ENCODE data around the gene FAM89B.

FAM89B gene

GRCh38 chr11:65585396-65586246 lies 13.3 kb downstream of the FAM89B start:
- H3K27me3 ChIP-seq (ENCODE audit: insufficient read depth, poor library complexity, severe bottlenecking): no peaks in the 10 kb centered on the region
- peak; percentile 58 for DNase-seq (ENCODE audit: low spot score)
- no peak overlapping the region for H3K4me3 ChIP-seq (ENCODE audit: severe bottlenecking)
- H3K36me3 ChIP-seq (ENCODE audit: low read depth): peaks cover 46% of the 10 kb centered on the region
- no peaks in the 10 kb centered on the region for H3K4me1 ChIP-seq (ENCODE audit: insufficient read depth, poor library complexity, severe bottlenecking)
- no peak for ATAC-seq (ENCODE audit: low read depth)
- no peak overlapping the region for H3K27ac ChIP-seq (ENCODE audit: poor library complexity, severe bottlenecking)
- no peak for TF ChIP-seq CTCF (IDR thresholded peaks at IDR 0.05; ENCODE audit: poor library complexity, severe bottlenecking)
- no peaks in the 10 kb centered on the region for H3K9me3 ChIP-seq (ENCODE audit: severe bottlenecking)

- Histone ChIP-seq H3K36me3 (ENCODE audit: low read depth) (peaks cover 46% of the 10 kb centered on the region), H3K27ac (ENCODE audit: poor library complexity, severe bottlenecking) (no peak overlapping the region), H3K4me3 (ENCODE audit: severe bottlenecking) (no peak overlapping the region), H3K4me1 (ENCODE audit: insufficient read depth, poor library complexity, severe bottlenecking) (no peaks in the 10 kb centered on the region), H3K27me3 (ENCODE audit: insufficient read depth, poor library complexity, severe bottlenecking) (no peaks in the 10 kb centered on the region), H3K9me3 (ENCODE audit: severe bottlenecking) (no peaks in the 10 kb centered on the region)
- TF ChIP-seq CTCF (IDR thresholded peaks at IDR 0.05; ENCODE audit: poor library complexity, severe bottlenecking): no peak
- DNase-seq (ENCODE audit: low spot score) (no peak), ATAC-seq (ENCODE audit: low read depth) (no peak)
Observed at GRCh38 chr11:65586247-65586630, 13.9 kb downstream of the FAM89B start.

DNA sequence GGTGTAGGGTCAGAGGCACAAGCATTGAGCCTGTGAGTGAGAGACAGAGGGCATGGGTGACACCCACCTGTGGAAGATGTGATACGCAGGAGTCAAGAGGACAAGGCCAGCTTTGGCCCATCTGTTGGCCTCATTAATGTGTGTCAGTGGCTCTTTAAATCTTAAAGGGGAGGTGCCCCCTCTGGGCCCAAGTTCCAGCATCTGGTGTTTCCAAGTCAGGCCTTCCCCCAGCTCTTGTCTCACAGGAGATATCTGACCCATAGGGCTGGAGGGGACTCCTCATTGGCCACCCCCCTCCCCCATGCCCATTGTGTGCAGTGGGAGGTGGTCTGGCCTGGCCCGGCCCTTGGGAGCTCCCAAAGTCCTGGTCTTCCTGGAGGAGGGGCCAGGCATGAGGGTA lies 14.3 kb downstream of the FAM89B start:
- Histone ChIP-seq H3K9me3 (ENCODE audit: severe bottlenecking) (no peaks in the 10 kb centered on the region), H3K27ac (ENCODE audit: poor library complexity, severe bottlenecking) (no peak overlapping the region), H3K4me3 (ENCODE audit: severe bottlenecking) (no peak overlapping the region), H3K4me1 (ENCODE audit: insufficient read depth, poor library complexity, severe bottlenecking) (no peaks in the 10 kb centered on the region), H3K36me3 (ENCODE audit: low read depth) (peaks cover 43% of the 10 kb centered on the region), H3K27me3 (ENCODE audit: insufficient read depth, poor library complexity, severe bottlenecking) (no peaks in the 10 kb centered on the region)
- ATAC-seq (ENCODE audit: low read depth) (no peak), DNase-seq (ENCODE audit: low spot score) (no peak)
- TF ChIP-seq CTCF (IDR thresholded peaks at IDR 0.05; ENCODE audit: poor library complexity, severe bottlenecking): no peak

DNA sequence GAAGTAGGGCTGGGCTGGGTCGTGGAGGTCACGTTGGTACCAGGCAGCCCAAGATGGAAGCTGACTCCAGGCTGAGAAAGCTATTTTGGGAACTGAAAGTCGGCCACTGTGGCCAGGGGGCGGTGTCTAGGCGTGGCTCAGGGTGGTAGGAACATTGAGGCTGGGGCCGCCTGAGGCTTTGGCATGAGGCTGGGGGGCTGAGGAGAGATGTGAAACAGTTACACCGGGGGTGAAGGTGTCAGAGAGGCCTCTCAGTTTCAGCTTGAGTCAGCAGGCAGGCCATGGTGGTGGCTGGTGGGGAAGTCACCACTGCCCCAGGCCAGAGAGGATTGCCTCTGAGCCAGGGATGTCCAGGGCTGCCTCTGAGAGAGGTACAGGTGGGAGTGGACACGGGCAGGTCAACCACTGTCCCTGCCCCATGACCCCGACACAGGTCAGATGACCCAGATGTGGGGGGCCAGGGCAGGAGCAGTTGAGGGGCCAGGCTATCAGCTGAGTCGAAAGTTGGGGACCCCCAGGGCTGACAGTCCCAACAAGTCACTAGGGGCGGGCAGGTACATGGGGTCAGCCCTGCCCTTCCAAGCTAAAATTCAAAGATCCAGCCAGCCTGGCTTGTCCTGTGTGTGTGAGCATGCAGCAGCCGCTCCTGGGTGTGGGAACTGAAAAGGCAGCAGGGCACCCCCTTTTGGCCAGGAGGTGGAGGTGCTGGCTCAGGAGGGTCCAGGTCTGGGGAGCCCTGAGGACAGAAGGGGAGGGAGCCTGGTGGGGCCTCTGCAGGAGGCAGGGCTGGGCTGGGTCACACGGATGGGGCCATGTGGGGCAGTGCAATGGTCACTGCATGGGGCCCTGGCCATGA lies 16.1 kb downstream of the FAM89B start:
- Histone ChIP-seq H3K4me1 (ENCODE audit: insufficient read depth, poor library complexity, severe bottlenecking) (peaks cover 9% of the 10 kb centered on the region), H3K27ac (ENCODE audit: poor library complexity, severe bottlenecking) (no peak overlapping the region), H3K27me3 (ENCODE audit: insufficient read depth, poor library complexity, severe bottlenecking) (no peaks in the 10 kb centered on the region), H3K4me3 (ENCODE audit: severe bottlenecking) (no peak overlapping the region), H3K36me3 (ENCODE audit: low read depth) (peaks cover 39% of the 10 kb centered on the region), H3K9me3 (ENCODE audit: severe bottlenecking) (no peaks in the 10 kb centered on the region)
- peak; percentile 33 for TF ChIP-seq CTCF (IDR thresholded peaks at IDR 0.05; ENCODE audit: poor library complexity, severe bottlenecking)
- ATAC-seq (ENCODE audit: low read depth): peak; percentile 35; the same call in 2 of the 3 replicates
- no peak for DNase-seq (ENCODE audit: low spot score)
